GM21723 (cell line): ENCODE results near the gene NPY.
"Not testable (repeated sequence)": the region's sequence is repeated elsewhere in the genome, so short reads cannot be mapped to it uniquely, and the experiment has no call there.

Source experiments
- ATAC-seq: cut with Tn5 transposase; IDR thresholded peaks from one replicate; pipeline ENCODE4 v1.9.1; 2021; ENCODE audit warnings: mild to moderate bottlenecking, moderate library complexity; ENCODE audit not compliant: unreplicated experiment

The NPY gene

GRCh38 chr7:24283897-24284698, at the start of gene NPY:
Gene NPY (plus strand): TSS chr7:24284190. CDS start chr7:24285241, 1,051 bp downstream.
- no peak for ATAC-seq

GRCh38 chr7:24239260-24239659, 44.7 kb upstream of the NPY start:
- ATAC-seq, result no peak

GRCh38 chr7:24241206-24241605, 42.8 kb upstream of the NPY start:
- no peak for ATAC-seq

GRCh38 chr7:24244554-24244953, 39.4 kb upstream of the NPY start:
- no peak for ATAC-seq

GRCh38 chr7:24245362-24245761, 38.6 kb upstream of the NPY start:
- peak; percentile 81 for ATAC-seq

- no peak for ATAC-seq
These were observed 34.7 kb upstream of the NPY start for GRCh38 chr7:24249266-24249665.

GRCh38 chr7:24251568-24251967, 32.4 kb upstream of the NPY start:
- ATAC-seq, result no peak

- ATAC-seq, result no peak
These were observed 28.9 kb upstream of the NPY start for GRCh38 chr7:24255139-24255538.

- not testable (repeated sequence) for ATAC-seq
These were observed 25.7 kb upstream of the NPY start for GRCh38 chr7:24258324-24258723.

- no peak for ATAC-seq
These were observed 12.1 kb upstream of the NPY start for GRCh38 chr7:24271938-24272337.

- no peak for ATAC-seq
These were observed 4.5 kb upstream of the NPY start for GRCh38 chr7:24279512-24279911.

- no peak for ATAC-seq
These were observed 465 bp upstream of the NPY start for GRCh38 chr7:24283554-24283896.

- no peak for ATAC-seq
These were observed 913 bp downstream of the NPY start for GRCh38 chr7:24284699-24285506.

GRCh38 chr7:24290004-24290641, 6.1 kb downstream of the NPY start:
- peak; percentile 98 for ATAC-seq

- ATAC-seq, result no peak
These were observed 7.3 kb downstream of the NPY start for GRCh38 chr7:24291271-24291670.

- ATAC-seq, result no peak
These were observed 13.4 kb downstream of the NPY start for GRCh38 chr7:24297362-24297761.

- ATAC-seq, result no peak
These were observed 14.7 kb downstream of the NPY start for GRCh38 chr7:24298696-24299095.

GRCh38 chr7:24299192-24299591, 15.2 kb downstream of the NPY start:
- no peak for ATAC-seq

- no peak for ATAC-seq
These were observed 17.7 kb downstream of the NPY start for GRCh38 chr7:24301703-24302102.

- ATAC-seq, result no peak
These were observed 20.6 kb downstream of the NPY start for GRCh38 chr7:24304494-24305095.

GRCh38 chr7:24307326-24307725, 23.3 kb downstream of the NPY start:
- no peak for ATAC-seq
